Vein endothelial cell (primary cell): ENCODE measurements around the gene TSPYL2. TPM values are rescaled to one million over a fixed set of nuclear protein-coding genes. Genes with fewer than 3 reads are reported as not detected.

Experiments
- small RNA-seq: library from RNA; depleted of rRNA; stranded (forward); fragments of <200 nt; gene quantifications from one replicate; pipeline ENCODE3, GENCODE V24; 2012
- total RNA-seq: library from RNA; depleted of rRNA; stranded (reverse); fragments of >200 nt; gene quantifications from 2 replicates; pipeline ENCODE4 v1.2.3, GENCODE V29; 2012

Gene TSPYL2
- total RNA-seq, result 8.3 and 8.5 TPM in 2 replicates

DNA sequence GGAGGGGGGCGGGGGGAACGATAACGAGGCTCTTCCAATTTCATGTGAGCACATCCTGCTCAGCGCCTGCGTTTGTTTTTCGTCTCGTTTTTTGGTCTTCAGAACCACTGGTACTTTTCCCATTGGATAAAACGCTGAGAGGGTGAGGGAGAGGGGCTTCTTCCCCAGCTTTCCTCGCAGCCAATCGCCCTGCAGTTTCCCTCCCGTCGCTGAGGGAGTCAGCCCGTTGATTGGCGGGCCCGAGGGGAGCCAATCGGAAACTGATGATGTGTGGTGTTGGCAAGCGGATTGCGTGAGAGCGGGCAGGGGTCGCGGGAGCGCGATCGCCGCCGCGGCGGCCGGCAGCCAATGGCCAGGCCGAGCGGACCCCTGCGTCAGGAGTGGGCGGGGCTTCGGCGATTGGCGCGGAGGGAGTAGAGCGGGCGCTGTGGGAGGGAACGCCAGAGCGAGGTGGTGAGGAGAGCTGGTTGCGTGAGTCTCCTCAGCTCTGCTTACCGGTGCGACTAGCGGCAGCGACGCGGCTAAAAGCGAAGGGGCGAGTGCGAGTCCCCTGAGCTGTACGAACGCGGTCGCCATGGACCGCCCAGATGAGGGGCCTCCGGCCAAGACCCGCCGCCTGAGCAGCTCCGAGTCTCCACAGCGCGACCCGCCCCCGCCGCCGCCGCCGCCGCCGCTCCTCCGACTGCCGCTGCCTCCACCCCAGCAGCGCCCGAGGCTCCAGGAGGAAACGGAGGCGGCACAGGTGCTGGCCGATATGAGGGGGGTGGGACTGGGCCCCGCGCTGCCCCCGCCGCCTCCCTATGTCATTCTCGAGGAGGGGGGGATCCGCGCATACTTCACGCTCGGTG, at the start of gene TSPYL2:
TSPYL2 (plus strand) TSS at position 443 of the 848 bp plus-strand sequence; CDS start at position 575, 132 bp downstream.

DNA sequence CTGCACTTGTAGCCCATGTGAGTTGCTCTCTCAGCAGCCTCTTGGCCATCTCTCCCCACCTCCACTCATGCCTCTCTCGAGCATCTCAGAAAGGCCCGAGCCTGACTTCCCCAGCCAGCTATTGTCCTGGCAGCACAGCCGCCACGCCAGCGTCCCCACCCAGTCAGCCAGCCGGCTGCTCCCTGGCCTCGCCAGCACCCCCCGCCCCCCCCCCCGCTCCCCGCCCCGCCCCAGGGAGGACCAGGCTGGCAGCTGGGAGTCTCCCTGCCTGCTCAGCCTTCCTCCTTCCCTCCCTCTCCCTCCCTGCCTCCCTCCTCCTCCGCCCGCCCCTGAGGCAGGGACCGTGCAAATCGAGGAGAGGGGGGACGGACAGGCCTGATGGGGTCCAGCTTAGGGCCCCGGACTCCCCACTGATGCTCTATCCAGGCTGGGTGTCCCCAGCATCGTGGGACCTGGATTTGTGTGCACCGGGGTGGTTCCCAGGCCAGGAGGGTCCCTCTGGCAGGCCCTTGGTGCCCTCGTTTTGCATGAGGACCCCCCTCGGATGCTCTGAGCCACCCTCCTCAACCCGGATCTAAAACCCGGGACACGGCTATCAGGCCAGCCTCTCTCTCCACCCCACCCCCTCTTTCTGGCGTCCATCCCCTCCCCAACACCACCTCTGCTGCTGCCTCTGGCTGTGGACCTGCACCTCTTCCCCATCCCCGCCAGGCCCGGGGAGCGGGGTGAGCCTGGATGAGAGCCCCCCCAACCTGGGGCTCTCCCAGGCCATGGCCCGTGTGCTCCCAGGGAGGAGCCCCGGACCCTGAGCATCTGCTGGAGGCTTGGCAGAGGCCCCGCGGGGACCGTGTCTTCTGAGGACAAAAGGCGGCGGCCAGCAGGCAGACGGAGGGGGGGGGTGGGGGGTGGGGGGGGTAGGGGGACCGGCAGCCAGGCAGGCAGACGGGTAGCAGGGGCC, 33.7 kb upstream of the TSPYL2 start, which contains the start of gene GPR173:
GPR173 (plus strand) TSS at position 621 of the 958 bp plus-strand sequence. CDS start 27,833 bp downstream, outside the sequence.

DNA sequence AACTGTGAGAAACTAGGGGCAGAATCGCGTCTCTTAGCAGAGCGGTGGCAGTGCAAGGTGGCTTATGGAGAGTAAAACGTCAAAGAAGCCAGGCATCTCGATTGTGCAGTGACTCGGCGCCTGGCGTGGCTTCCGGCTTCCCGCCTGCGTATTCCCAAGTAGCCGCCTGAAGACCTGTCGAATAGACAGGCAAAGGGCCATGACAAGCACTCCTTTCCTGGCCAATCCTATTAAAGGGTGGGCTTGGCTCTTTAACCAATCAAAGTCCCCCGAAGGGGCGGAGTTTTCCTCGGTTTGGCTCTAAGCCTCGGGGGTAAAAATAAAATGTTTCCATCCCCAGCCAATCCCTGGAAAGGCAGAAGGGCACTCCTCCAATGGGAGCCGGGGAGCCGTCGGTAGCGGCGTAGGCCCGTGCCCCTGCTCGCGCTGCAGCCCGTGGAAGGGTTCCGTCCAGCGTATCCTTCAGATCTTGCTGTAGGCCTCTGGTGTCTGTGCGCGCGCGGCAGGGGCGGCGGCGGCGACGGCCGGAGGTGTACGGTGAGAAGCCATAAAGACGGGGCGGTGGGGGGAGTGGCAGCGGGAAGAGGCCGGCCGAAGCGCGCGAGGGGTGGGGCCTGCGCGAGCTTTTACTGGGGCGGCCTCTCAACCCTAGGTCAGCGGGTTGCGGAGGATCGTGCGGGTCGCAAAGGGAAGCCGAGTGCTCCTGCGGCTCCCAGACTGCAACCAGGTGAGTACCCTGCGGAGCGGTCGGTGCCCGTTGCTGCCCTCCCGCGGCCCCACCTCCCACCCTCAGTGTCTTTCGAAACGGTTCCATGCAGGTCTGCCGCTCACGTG, 11.8 kb downstream of the TSPYL2 start, which contains the start of gene KANTR:
KANTR (plus strand) TSS at position 395 of the 834 bp plus-strand sequence. CDS start 30,131 bp downstream, outside the sequence.

Small RNA genes within 50 kb of the gene (small RNA-seq; reads per million reads assigned to genes)
- not detected for gene AL591212.2

Other genes starting within 250 kb of the TSPYL2 start
- gene XAGE3, start 214.3 kb upstream of the TSPYL2 start, total RNA-seq, result not detected in 2 replicates
- gene FAM156B, start 185.0 kb upstream of the TSPYL2 start, total RNA-seq, result 5.6 and 7.8 TPM in 2 replicates
- gene FAM156A, start 123.8 kb upstream of the TSPYL2 start, total RNA-seq, result 4.9 and 8.1 TPM in 2 replicates
- gene GPR173, start 33.6 kb upstream of the TSPYL2 start, total RNA-seq, result 1.9 and 3.6 TPM in 2 replicates
- 6.7 and 7.5 TPM in 2 replicates for gene KANTR, start 11.8 kb downstream of the TSPYL2 start, total RNA-seq
- 106 and 121 TPM in 2 replicates for gene KDM5C, start 142.8 kb downstream of the TSPYL2 start, total RNA-seq
- 4.0 and 4.2 TPM in 2 replicates for gene IQSEC2, start 199.2 kb downstream of the TSPYL2 start, total RNA-seq